Memory B cell (primary cell): Measurements from ENCODE around the gene ARMH4.
A peak's percentile ranks its signal among the peaks of the same experiment; 100 is the strongest.
"Not testable (repeated sequence)": the region's sequence is repeated elsewhere in the genome, so short reads cannot be mapped to it uniquely, and the experiment has no call there.

Experiments
- ATAC-seq: fragments of 150-1000 bp; cut with Tn5 transposase; 2 replicates; pipeline ENCODE4 v1.10.0; 2021; ENCODE audit warnings: low read depth, mild to moderate bottlenecking, moderate library complexity
- DNase-seq, 2 donors: peaks; one replicate each; pipeline ENCODE4 v3.0.0; 2022; ENCODE audit warnings: low spot score in 2 of 2
- H3K27ac Mint-ChIP-seq: one replicate; pipeline ENCODE4 v1.8.0; 2022; ENCODE audit warnings: mild to moderate bottlenecking, moderate library complexity, mixed read lengths
- H3K27me3 Mint-ChIP-seq: one replicate; pipeline ENCODE4 v1.8.0; 2022; ENCODE audit warnings: mixed read lengths
- H3K36me3 Mint-ChIP-seq: one replicate; pipeline ENCODE4 v1.8.0; 2022; ENCODE audit warnings: mild to moderate bottlenecking, mixed read lengths
- H3K4me1 Mint-ChIP-seq: one replicate; pipeline ENCODE4 v1.8.0; 2022; ENCODE audit warnings: mixed read lengths
- H3K4me3 Mint-ChIP-seq: one replicate; pipeline ENCODE4 v1.8.0; 2022; ENCODE audit warnings: mild to moderate bottlenecking, moderate library complexity, mixed read lengths
- H3K9me3 Mint-ChIP-seq: one replicate; pipeline ENCODE4 v1.8.0; 2022; ENCODE audit warnings: mixed read lengths

ARMH4 gene

DNA sequence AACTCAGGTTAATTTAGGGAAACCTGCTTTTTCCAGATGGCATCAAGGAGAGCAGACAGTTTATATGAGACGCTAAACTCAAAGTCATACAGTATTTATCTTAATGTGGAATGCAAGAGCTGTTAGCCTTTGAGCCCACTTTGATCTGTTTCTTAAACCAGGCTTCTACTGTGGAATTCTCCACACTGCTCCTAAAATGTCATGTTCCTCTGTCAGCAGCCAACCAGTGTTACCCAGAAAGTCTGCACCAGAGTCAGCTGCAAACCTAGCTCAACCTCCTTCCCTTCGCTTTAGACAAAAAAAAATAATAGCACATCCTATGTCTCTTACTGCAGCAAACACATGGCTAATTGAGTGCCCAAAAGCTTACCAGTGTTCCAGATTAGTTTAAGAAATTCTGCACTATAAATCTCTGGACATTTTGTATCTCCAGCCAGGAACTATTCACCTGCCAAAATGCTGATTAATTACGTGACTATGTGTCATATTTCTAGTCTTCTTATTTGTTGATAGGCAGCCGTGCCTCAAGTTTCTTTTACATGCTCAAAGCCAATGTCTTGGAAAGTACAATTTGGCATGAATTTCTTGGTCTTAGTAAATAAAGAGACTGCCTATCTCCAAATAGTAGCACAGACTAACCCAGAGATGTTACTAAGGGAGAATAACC, 21.8 kb downstream of the ARMH4 start:
- H3K27me3 Mint-ChIP-seq = peaks cover 3% of the 10 kb centered on the region
- H3K36me3 Mint-ChIP-seq = peaks cover 4% of the 10 kb centered on the region
- H3K27ac Mint-ChIP-seq = no peak overlapping the region
- no peaks in the 10 kb centered on the region for H3K4me1 Mint-ChIP-seq
- ATAC-seq = no peak
- H3K9me3 Mint-ChIP-seq = peaks cover 10% of the 10 kb centered on the region
- no peak overlapping the region for H3K4me3 Mint-ChIP-seq
- DNase-seq = no peak

DNA sequence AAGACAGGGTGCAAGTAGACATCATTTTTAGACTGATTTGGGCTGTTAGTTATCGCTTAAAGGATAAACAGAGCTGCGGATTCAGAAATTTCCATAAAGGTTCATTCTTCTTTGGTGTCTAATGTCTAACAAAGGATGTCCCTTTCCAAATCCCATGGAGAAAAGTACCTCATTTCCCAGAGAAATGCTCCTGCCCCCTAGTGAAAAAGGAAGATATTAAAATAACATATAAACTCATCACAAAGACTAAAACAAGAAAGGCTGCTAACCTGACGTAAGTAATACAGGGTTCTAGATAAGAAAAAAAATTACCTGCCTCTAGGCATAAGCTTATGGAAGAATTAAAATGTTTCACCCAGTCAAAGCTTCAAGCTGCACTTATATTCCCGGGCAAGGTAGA, 22.8 kb downstream of the ARMH4 start:
- H3K27me3 Mint-ChIP-seq = peaks cover 3% of the 10 kb centered on the region
- no peaks in the 10 kb centered on the region for H3K4me1 Mint-ChIP-seq
- H3K27ac Mint-ChIP-seq = no peak overlapping the region
- ATAC-seq (no peak), DNase-seq (no peak)
- H3K4me3 Mint-ChIP-seq = no peak overlapping the region
- peaks cover 4% of the 10 kb centered on the region for H3K36me3 Mint-ChIP-seq
- H3K9me3 Mint-ChIP-seq = peaks cover 10% of the 10 kb centered on the region

GRCh38 chr14:58128416-58128815, 23.6 kb downstream of the ARMH4 start:
- Mint-ChIP-seq H3K27me3 (peaks cover 4% of the 10 kb centered on the region), H3K36me3 (peaks cover 4% of the 10 kb centered on the region), H3K4me3 (no peak overlapping the region), H3K27ac (no peak overlapping the region), H3K9me3 (peaks cover 10% of the 10 kb centered on the region), H3K4me1 (no peaks in the 10 kb centered on the region)
- DNase-seq (no peak), ATAC-seq (no peak)

GRCh38 chr14:58122546-58122945, 29.5 kb downstream of the ARMH4 start:
- not testable (repeated sequence) for ATAC-seq, H3K27me3 Mint-ChIP-seq, H3K27ac Mint-ChIP-seq, DNase-seq, H3K9me3 Mint-ChIP-seq, H3K4me3 Mint-ChIP-seq, H3K4me1 Mint-ChIP-seq, H3K36me3 Mint-ChIP-seq

- Mint-ChIP-seq H3K9me3 (peaks cover 10% of the 10 kb centered on the region), H3K4me1 (no peaks in the 10 kb centered on the region), H3K27ac (no peak overlapping the region), H3K27me3 (peaks cover 1% of the 10 kb centered on the region), H3K4me3 (no peak overlapping the region), H3K36me3 (peaks cover 4% of the 10 kb centered on the region)
- ATAC-seq (no peak), DNase-seq (no peak)
Measured at GRCh38 chr14:58121530-58122186, 30.4 kb downstream of the ARMH4 start.

DNA sequence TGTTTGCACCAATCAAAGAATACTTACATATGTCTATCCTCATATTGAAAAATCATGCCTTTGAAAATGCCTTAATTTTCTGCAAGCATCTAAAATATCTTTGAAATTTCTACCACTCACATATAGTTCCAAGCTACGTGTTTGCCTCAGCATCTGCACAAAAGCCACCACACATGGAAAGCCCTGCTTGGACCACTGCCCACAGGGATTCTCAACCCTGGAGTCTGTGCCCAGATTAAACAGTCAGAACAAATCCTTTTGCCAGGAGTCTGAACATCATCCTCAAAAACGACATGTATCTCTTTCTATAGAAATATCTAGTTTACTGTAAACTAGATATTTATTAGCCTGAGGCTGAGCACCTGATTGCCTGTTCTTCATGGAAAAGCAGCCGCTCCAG, 32.6 kb downstream of the ARMH4 start:
- Mint-ChIP-seq H3K9me3 (no peaks in the 10 kb centered on the region), H3K36me3 (no peaks in the 10 kb centered on the region), H3K27ac (no peak overlapping the region), H3K27me3 (peaks cover 5% of the 10 kb centered on the region), H3K4me3 (no peak overlapping the region), H3K4me1 (no peaks in the 10 kb centered on the region)
- DNase-seq (no peak), ATAC-seq (no peak)

DNA sequence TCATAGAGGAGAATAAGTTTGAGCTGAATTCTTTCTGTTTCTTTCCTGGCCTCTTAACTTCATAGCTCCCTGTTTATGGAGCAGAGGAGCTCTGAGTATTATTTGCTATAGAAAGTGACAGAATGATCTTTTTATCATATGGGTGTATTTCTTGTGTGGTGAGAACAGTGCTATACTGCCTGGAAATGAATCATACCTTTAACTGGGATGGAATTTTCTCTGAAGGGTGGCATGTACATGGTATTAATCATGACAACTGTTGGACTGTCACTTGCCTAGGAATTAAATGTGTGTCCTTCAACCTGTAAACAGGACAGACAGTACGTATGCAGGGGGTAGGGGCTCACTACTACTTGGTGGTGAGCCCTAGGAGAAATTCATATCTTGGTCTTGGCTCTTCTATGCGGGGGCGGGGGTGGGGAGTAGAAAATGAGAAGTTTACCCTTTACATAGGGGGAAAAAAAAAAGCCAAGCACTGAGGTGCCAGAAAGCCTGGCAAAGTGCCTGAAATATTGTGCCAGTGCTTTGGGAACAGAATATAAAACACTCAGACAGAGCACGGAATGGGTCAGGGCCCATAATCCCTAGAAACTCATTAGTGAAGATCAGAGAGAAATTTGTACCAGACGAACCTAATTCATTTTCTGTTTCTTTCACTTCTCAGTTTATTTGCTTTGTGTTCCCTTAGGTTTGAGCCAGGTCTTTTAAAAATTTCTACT, 33.8 kb downstream of the ARMH4 start:
- Mint-ChIP-seq H3K27ac (no peak overlapping the region), H3K4me3 (no peak overlapping the region), H3K36me3 (no peaks in the 10 kb centered on the region), H3K4me1 (no peaks in the 10 kb centered on the region), H3K27me3 (peaks cover 7% of the 10 kb centered on the region), H3K9me3 (no peaks in the 10 kb centered on the region)
- ATAC-seq (no peak), DNase-seq (no peak)

GRCh38 chr14:58109744-58110143, 42.3 kb downstream of the ARMH4 start:
- ATAC-seq = no peak
- H3K4me3 Mint-ChIP-seq = no peak overlapping the region
- H3K27ac Mint-ChIP-seq = no peak overlapping the region
- no peaks in the 10 kb centered on the region for H3K9me3 Mint-ChIP-seq
- H3K36me3 Mint-ChIP-seq = no peaks in the 10 kb centered on the region
- peaks cover 8% of the 10 kb centered on the region for H3K27me3 Mint-ChIP-seq
- H3K4me1 Mint-ChIP-seq = peaks cover 3% of the 10 kb centered on the region
- DNase-seq = no peak

GRCh38 chr14:58108717-58109116, 43.3 kb downstream of the ARMH4 start:
- Mint-ChIP-seq H3K4me1 (peaks cover 3% of the 10 kb centered on the region), H3K4me3 (no peak overlapping the region), H3K27ac (no peak overlapping the region), H3K36me3 (no peaks in the 10 kb centered on the region), H3K9me3 (no peaks in the 10 kb centered on the region), H3K27me3 (peaks cover 6% of the 10 kb centered on the region)
- no peak for ATAC-seq
- no peak for DNase-seq

GRCh38 chr14:58107947-58108552, 44.0 kb downstream of the ARMH4 start:
- Mint-ChIP-seq H3K27me3 (peaks cover 4% of the 10 kb centered on the region), H3K4me1 (peaks cover 3% of the 10 kb centered on the region), H3K36me3 (no peaks in the 10 kb centered on the region), H3K27ac (no peak overlapping the region), H3K4me3 (no peak overlapping the region), H3K9me3 (no peaks in the 10 kb centered on the region)
- DNase-seq (peak in 1 of 2 donors; percentile 11), ATAC-seq (no peak)

GRCh38 chr14:58107041-58107440, 45.0 kb downstream of the ARMH4 start:
- DNase-seq (no peak), ATAC-seq (no peak)
- H3K9me3 Mint-ChIP-seq = no peaks in the 10 kb centered on the region
- peaks cover 4% of the 10 kb centered on the region for H3K27me3 Mint-ChIP-seq
- H3K27ac Mint-ChIP-seq = no peak overlapping the region
- H3K4me3 Mint-ChIP-seq = no peak overlapping the region
- H3K36me3 Mint-ChIP-seq = no peaks in the 10 kb centered on the region
- peaks cover 3% of the 10 kb centered on the region for H3K4me1 Mint-ChIP-seq

GRCh38 chr14:58106446-58106845, 45.6 kb downstream of the ARMH4 start:
- Mint-ChIP-seq H3K36me3 (no peaks in the 10 kb centered on the region), H3K4me3 (no peak overlapping the region), H3K4me1 (peaks cover 3% of the 10 kb centered on the region), H3K9me3 (no peaks in the 10 kb centered on the region), H3K27me3 (peaks cover 4% of the 10 kb centered on the region), H3K27ac (no peak overlapping the region)
- ATAC-seq (no peak), DNase-seq (no peak)

GRCh38 chr14:58104808-58105207, 47.2 kb downstream of the ARMH4 start:
- H3K27ac Mint-ChIP-seq = no peak overlapping the region

DNA sequence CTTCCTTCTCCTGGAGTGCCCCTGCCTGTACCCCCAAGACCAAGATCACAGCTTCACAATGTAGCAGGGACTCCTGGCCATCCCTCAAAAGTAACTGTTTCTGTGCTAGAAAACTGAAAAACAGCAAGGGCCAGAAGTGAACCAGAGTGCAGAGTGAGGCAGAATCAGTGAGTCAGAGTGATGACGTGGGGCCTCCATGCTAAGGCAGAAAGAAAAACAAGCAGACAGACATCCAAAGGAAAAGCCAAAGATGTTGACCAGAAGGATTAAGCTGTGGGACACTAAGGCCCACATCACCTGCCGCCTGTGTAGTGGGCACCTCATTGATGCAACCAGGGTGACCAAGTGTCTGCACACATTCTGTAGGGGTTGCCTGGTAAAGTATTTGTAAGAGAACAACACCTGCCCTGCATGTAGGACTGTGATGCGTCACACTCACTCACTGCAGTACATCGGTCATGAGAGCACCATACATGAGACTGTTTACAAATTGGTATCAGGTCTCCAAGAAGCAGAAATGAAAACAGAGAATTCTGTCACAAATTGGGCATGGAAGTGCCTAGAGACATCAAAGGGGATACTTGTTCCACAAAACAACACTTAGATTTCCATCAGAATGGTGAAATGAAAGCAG, 51.2 kb downstream of the ARMH4 start:
- H3K9me3 Mint-ChIP-seq = no peaks in the 10 kb centered on the region
- DNase-seq (no peak), ATAC-seq (no peak)
- no peaks in the 10 kb centered on the region for H3K4me1 Mint-ChIP-seq
- H3K27me3 Mint-ChIP-seq = peaks cover 1% of the 10 kb centered on the region
- H3K36me3 Mint-ChIP-seq = no peaks in the 10 kb centered on the region
- H3K4me3 Mint-ChIP-seq = no peak overlapping the region
- no peak overlapping the region for H3K27ac Mint-ChIP-seq

More at GRCh38 chr14:58104808-58105207, 47.2 kb downstream of the ARMH4 start:
- Mint-ChIP-seq H3K36me3 (no peaks in the 10 kb centered on the region), H3K27me3 (peaks cover 3% of the 10 kb centered on the region), H3K4me3 (no peak overlapping the region), H3K4me1 (peaks cover 2% of the 10 kb centered on the region), H3K9me3 (no peaks in the 10 kb centered on the region)
- ATAC-seq (no peak), DNase-seq (no peak)
